Activated CD4-positive, alpha-beta T cell treated with anti-CD3 and anti-CD28 coated beads, Interleukin-2, amount 10 ng/mL, durations not matched to agents 7 days and 5 days (primary cell): ENCODE measurements around the gene METRN. TPM values are rescaled to one million over a fixed set of nuclear protein-coding genes. Genes with fewer than 3 reads are reported as not detected.

ENCODE experiments used
- CTCF ChIA-PET: fragments of 350-600 bp; sonication (Branson Sonifier 250); formaldehyde crosslinking; loops from one replicate; lab custom pipeline; 2021; ENCODE audit warnings: antibody characterized with exemption; lab: Charles Lee
- POLR2A ChIA-PET: fragments of 350-600 bp; sonication (Branson Sonifier 250); formaldehyde crosslinking; loops from one replicate; lab custom pipeline; 2021; ENCODE audit warnings: antibody characterized with exemption; lab: Charles Lee
- DNase-seq: peaks from one replicate; pipeline ENCODE4 v3.0.0-alpha.2; 2020
- H3K27ac Mint-ChIP-seq: one replicate; pipeline ENCODE4 v1.8.0; 2021; ENCODE audit warnings: mild to moderate bottlenecking, moderate library complexity, mixed read lengths
- H3K27me3 Mint-ChIP-seq: one replicate; pipeline ENCODE4 v1.8.0; 2021; ENCODE audit warnings: mixed read lengths
- H3K36me3 Mint-ChIP-seq: one replicate; pipeline ENCODE4 v1.8.0; 2021; ENCODE audit warnings: low read depth, mixed read lengths
- H3K4me1 Mint-ChIP-seq: one replicate; pipeline ENCODE4 v1.8.0; 2021; ENCODE audit warnings: mixed read lengths
- H3K4me3 Mint-ChIP-seq: one replicate; pipeline ENCODE4 v1.8.0; 2021; ENCODE audit warnings: mild to moderate bottlenecking, moderate library complexity, mixed read lengths
- H3K9me3 Mint-ChIP-seq: one replicate; pipeline ENCODE4 v1.8.0; 2021; ENCODE audit warnings: mixed read lengths
- total RNA-seq, 2 experiments: library from RNA; stranded (reverse); gene quantifications; one replicate each; pipeline ENCODE4 v1.2.3, GENCODE V29; 2021

METRN gene
- total RNA-seq, 2 experiments from 2014 or later = 2.5 to 3.0 TPM

DNA sequence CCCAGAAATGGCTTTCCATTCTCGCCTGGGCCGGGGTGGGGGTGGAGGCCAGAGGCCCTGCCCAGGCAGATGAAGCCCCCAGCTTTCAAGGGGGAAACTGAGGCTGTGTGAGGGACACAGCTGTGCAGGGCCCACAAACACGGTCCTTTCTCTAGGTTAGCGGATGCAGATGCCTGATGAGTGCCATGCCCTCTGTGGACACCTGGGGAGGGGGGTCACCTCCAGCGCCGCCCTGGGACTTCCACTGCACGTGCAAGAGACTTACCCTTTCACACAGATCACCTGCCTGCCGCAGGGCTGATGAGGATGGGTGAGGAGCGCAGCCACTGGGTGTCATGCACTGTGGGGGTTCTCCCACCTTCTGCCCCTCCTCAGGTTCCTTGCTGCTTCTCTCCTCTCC is 3.5 kb downstream of the METRN start:
- H3K27ac Mint-ChIP-seq = no peak overlapping the region
- CTCF ChIA-PET = no interaction called here
- H3K4me3 Mint-ChIP-seq = no peak overlapping the region
- peaks cover 17% of the 10 kb centered on the region for H3K4me1 Mint-ChIP-seq
- DNase-seq = no peak
- POLR2A ChIA-PET = no interaction called here
- H3K36me3 Mint-ChIP-seq = no peaks in the 10 kb centered on the region
- H3K27me3 Mint-ChIP-seq = peaks cover 16% of the 10 kb centered on the region
- no peaks in the 10 kb centered on the region for H3K9me3 Mint-ChIP-seq

DNA sequence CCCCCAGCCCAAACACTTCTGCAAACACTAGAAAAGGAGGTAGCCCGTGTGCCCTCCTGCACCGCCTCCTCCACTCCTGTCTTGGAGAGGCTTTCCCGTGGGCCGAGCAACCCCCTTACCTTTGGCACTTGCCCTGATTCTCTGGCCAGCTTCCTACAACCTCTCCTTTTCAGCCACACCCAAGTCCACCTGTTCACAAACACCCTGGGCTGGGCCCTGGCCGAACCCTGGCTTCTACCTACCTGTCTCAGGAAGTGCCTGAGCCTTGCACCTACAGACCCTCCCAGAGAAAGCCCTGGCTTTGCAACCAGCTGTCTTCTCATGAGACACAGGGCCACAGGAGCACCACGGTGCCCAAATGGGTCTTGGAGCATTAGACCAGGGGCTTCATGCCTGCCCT is 4.0 kb downstream of the METRN start:
- Mint-ChIP-seq H3K4me3 (no peak overlapping the region), H3K27ac (no peak overlapping the region), H3K36me3 (no peaks in the 10 kb centered on the region), H3K4me1 (peaks cover 16% of the 10 kb centered on the region), H3K27me3 (peaks cover 12% of the 10 kb centered on the region), H3K9me3 (no peaks in the 10 kb centered on the region)
- ChIA-PET POLR2A (no interaction called here), CTCF (interaction anchor here (1.9 kb wide), 1 partner anchor 17 kb away, joined by 9 read pairs; no protein-coding TSS in a partner anchor)
- DNase-seq = no peak

DNA sequence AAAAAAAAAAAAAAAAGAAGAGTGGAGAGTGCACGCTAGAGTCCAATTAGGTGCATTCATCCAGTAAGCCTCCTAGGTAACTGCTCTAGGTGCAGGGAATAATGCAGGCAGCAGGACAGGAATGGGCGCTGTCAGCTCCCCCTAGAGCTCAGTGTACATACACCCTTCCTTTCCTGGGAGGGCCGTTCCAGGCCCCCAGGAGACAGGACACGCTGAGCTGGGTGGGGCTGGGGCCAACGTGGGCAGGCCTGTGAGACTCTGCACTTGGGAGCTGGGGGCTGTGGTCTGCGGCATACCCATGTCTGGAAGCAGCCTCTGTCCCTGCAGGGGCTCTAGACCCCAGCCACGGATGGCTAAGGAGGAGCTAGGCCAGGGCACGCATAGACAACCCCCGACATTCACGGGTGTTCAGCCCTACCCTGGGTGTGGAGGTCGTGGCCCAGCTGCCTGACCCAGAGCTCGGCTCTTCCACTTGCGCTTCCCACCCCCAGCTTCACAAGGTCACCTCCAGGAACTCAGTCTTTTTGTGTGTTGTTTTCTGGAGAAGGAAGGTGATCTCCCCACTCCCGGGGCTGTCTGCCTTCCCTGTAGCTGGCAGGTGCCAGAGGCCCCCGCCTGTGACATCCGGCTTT is 5.0 kb downstream of the METRN start:
- peak overlapping the region; percentile 76 for H3K27ac Mint-ChIP-seq
- CTCF ChIA-PET = interaction anchor here (0.6 to 2.2 kb wide), 5 partner anchors 8 to 897 kb away, joined by 3 to 9 read pairs (median 5); partner anchors contain the start of gene CIAO3
- DNase-seq = no peak
- peaks cover 10% of the 10 kb centered on the region for H3K27me3 Mint-ChIP-seq
- POLR2A ChIA-PET = interaction anchor here (1.0 kb wide), 1 partner anchor 84 kb away, joined by 3 read pairs; the partner anchor contains the start of gene METTL26
- H3K36me3 Mint-ChIP-seq = no peaks in the 10 kb centered on the region
- no peaks in the 10 kb centered on the region for H3K9me3 Mint-ChIP-seq
- peak overlapping the region; percentile 68 for H3K4me3 Mint-ChIP-seq
- H3K4me1 Mint-ChIP-seq = peaks cover 14% of the 10 kb centered on the region

DNA sequence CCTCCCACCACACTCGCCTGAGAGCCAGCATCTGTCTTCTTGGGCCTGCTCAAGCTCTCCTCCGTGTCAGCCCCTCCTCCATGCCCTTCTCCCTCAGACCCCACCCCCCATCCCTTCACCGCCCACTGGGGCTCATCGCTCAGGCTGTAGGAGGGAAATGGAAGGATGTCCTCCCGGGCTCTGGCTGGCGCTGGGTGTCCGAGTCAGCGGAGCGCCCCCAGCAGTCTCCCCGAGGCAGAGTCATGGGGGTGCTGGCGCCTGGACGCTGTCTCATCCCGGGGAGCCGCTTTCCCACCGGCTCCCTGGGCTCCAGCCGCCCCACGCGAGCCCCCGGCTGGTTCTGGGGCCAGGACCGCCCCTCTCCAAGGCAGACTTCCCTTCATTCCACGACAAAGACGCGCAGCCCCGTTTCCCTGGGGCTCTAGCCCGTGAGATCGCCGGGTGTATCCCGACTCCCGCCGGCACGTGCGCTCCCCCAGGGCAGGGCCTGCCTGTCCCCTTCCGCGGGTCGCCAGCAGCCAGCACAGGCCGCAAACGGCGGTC is 5.6 kb downstream of the METRN start:
- ChIA-PET POLR2A (interaction anchor here (1.0 kb wide), 1 partner anchor 84 kb away, joined by 3 read pairs; the partner anchor contains the start of gene METTL26), CTCF (interaction anchor here (0.6 to 2.2 kb wide), 7 partner anchors 8 to 896 kb away, joined by 3 to 9 read pairs (median 5); partner anchors contain the start of genes CHTF18, CIAO3 and RPUSD1)
- Mint-ChIP-seq H3K36me3 (no peaks in the 10 kb centered on the region), H3K27ac (peak overlapping the region; percentile 76), H3K4me1 (peaks cover 14% of the 10 kb centered on the region), H3K4me3 (peak overlapping the region; percentile 68), H3K27me3 (peaks cover 10% of the 10 kb centered on the region), H3K9me3 (no peaks in the 10 kb centered on the region)
- peak; percentile 39 for DNase-seq

DNA sequence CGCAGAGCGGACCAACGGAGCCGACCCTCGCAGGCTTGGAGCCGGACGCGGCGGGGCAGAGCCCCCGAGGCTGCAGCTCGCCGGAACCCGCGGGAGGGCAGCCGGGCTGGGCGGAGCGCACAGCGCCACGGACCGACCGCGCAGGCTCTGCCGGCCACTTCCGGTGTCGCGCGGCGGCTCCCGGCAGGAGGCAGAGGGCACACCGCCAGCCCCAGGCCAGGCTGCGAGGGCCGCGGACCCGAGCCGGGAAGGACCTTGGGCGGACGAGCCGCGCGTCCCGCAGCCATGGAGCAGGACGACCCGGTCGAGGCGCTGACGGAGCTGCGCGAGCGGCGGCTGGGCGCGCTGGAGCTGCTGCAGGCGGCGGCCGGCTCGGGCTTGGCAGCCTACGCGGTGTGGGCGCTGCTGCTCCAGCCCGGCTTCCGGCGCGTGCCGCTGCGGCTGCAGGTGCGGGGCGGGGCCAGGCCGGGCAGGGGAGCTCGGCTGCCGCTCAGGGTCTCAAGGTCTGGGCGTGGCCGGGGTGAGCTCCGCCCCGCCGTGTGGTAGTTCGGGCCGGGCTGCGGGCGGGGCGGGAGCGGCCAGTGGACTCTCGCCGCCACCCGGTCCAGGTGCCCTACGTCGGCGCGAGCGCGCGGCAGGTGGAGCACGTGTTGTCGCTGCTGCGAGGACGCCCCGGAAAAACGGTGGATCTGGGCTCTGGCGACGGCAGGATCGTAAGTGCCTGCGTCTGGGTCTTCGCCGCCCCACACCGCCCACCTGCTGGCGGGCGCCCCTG is 6.3 kb downstream of the METRN start, which contains the start of gene ANTKMT:
Gene ANTKMT, plus strand, starts transcription at position 157 of the 775 bp plus-strand sequence. Its CDS starts 129 bp downstream, at position 286.
- DNase-seq = peak; percentile 68
- Mint-ChIP-seq H3K4me3 (peak within 1 kb of the TSS; percentile 68), H3K27me3 (peaks cover 6% of the 10 kb centered on the region), H3K9me3 (no peaks in the 10 kb centered on the region), H3K27ac (peak within 1 kb of the TSS; percentile 76), H3K36me3 (no peaks in the 10 kb centered on the region), H3K4me1 (peaks cover 14% of the 10 kb centered on the region)
- CTCF ChIA-PET = interaction anchor here (0.6 to 2.2 kb wide), 7 partner anchors 9 to 895 kb away, joined by 3 to 9 read pairs (median 4); partner anchors contain the start of genes CHTF18, CIAO3 and RPUSD1
- POLR2A ChIA-PET = interaction anchor here (0.8 to 1.1 kb wide), 3 partner anchors 26 to 85 kb away, joined by 3 to 4 read pairs (median 3); partner anchors contain the start of gene METTL26

DNA sequence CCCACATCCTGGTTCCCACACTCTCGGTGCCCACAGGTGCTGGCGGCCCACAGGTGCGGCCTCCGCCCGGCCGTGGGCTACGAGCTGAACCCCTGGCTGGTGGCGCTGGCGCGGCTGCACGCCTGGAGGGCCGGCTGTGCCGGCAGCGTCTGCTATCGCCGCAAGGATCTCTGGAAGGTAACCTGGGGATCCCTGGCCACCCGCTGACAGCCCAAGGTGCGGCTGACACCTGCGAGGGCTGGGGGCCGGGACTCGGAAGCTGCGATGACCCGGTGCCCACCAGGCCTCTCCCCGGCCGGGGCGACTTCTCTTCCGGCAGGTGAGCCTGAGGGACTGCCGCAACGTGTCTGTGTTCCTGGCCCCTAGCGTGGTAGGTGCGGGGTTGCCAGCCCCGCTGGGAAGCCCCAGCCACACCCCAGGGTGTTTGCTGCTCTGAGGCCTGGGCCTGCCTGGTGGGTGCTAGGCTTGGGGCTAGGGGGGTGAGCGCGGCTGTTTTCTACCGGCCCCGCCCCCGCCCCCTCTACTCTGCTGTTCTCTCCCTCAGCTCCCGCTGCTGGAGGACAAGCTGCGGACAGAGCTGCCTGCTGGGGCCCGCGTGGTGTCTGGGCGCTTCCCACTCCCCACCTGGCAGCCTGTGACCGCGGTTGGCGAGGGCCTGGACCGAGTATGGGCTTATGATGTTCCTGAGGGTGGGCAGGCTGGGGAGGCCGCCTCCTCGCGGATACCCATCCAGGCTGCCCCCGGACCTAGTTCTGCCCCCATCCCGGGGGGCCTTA is 7.0 kb downstream of the METRN start:
- no peak for DNase-seq
- H3K4me1 Mint-ChIP-seq = peaks cover 12% of the 10 kb centered on the region
- peaks cover 2% of the 10 kb centered on the region for H3K27me3 Mint-ChIP-seq
- POLR2A ChIA-PET = interaction anchor here (0.5 to 1.1 kb wide), 3 partner anchors 27 to 1328 kb away, joined by 3 to 6 read pairs (median 4); no protein-coding TSS in a partner anchor
- CTCF ChIA-PET = interaction anchor here (0.7 to 2.2 kb wide), 8 partner anchors 8 to 66 kb away, joined by 3 to 9 read pairs (median 4); partner anchors contain the start of genes CHTF18, CIAO3 and RPUSD1
- no peaks in the 10 kb centered on the region for H3K9me3 Mint-ChIP-seq
- H3K4me3 Mint-ChIP-seq = peak overlapping the region; percentile 32
- H3K27ac Mint-ChIP-seq = no peak overlapping the region
- no peaks in the 10 kb centered on the region for H3K36me3 Mint-ChIP-seq

DNA sequence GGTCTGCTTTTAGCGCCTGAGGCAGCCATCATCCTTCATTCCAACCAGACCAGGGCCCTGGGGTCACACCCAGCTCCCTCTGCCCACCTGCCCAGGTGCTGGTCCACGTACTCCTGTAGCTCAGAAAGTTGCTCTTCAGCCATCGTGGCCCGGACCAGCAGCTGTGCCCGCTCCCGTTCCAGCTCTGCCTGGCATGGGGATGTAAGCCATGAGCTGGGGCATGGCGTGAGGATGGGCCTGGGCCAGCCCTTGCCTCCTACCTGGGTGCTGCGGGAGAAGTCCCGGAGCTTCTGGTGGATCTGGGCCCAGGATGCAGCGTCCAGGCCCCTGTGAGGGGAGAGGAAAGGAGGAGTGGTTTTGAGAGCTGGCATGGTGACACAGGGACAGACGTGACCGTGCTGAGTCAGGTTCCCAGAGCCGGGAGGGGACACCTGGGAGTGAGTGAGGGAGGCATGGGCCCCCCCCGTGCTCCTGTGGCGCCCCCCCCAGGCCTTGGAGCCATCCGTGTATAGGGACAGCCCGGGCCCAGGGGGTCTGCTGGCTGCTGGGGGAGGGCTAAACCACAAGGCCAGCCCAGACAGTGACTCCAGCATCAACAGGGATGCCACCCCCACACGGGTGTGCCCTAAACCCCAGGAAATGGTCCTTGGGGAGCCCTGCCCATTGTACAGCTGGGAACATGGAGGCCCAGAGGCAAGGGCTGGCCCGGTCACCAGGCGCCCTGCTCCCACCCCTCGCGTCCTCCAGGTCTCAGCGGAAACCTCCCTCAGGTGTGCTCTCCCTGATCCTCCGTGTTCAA is 8.1 kb downstream of the METRN start:
- peak overlapping the region; percentile 19 for H3K27ac Mint-ChIP-seq
- H3K9me3 Mint-ChIP-seq = no peaks in the 10 kb centered on the region
- ChIA-PET CTCF (interaction anchor here (0.7 to 2.1 kb wide), 3 partner anchors 9 to 28 kb away, joined by 3 to 8 read pairs (median 4); partner anchors contain the start of gene CIAO3), POLR2A (no interaction called here)
- H3K36me3 Mint-ChIP-seq = no peaks in the 10 kb centered on the region
- H3K27me3 Mint-ChIP-seq = peaks cover 2% of the 10 kb centered on the region
- H3K4me1 Mint-ChIP-seq = peaks cover 12% of the 10 kb centered on the region
- no peak overlapping the region for H3K4me3 Mint-ChIP-seq
- no peak for DNase-seq

DNA sequence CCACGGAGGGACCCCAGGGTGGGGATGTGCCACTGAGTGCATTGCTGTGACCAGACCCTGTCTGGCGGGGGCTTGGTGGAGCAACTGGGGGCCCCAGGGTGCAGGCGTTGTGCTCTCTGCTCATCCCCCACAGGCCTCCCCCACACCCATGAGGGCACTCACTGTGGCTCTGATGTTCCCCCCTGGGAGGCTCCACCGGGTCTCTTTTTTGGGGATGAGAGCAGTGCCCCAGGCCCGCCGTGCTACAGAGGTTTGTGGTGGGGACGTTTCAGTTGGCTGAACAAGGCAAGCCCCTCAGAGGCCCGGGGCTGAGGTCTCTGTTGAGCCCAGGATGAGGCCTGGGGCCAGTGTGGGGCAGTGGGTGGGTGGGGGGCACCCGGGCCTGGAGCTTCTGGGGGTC is 8.8 kb downstream of the METRN start:
- DNase-seq = no peak
- peaks cover 1% of the 10 kb centered on the region for H3K27me3 Mint-ChIP-seq
- POLR2A ChIA-PET = no interaction called here
- H3K4me3 Mint-ChIP-seq = no peak overlapping the region
- H3K27ac Mint-ChIP-seq = no peak overlapping the region
- H3K36me3 Mint-ChIP-seq = no peaks in the 10 kb centered on the region
- no peaks in the 10 kb centered on the region for H3K9me3 Mint-ChIP-seq
- CTCF ChIA-PET = interaction anchor here (0.5 to 2.1 kb wide), 5 partner anchors 12 to 27 kb away, joined by 3 to 8 read pairs (median 4); partner anchors contain the start of gene CIAO3
- peaks cover 12% of the 10 kb centered on the region for H3K4me1 Mint-ChIP-seq

DNA sequence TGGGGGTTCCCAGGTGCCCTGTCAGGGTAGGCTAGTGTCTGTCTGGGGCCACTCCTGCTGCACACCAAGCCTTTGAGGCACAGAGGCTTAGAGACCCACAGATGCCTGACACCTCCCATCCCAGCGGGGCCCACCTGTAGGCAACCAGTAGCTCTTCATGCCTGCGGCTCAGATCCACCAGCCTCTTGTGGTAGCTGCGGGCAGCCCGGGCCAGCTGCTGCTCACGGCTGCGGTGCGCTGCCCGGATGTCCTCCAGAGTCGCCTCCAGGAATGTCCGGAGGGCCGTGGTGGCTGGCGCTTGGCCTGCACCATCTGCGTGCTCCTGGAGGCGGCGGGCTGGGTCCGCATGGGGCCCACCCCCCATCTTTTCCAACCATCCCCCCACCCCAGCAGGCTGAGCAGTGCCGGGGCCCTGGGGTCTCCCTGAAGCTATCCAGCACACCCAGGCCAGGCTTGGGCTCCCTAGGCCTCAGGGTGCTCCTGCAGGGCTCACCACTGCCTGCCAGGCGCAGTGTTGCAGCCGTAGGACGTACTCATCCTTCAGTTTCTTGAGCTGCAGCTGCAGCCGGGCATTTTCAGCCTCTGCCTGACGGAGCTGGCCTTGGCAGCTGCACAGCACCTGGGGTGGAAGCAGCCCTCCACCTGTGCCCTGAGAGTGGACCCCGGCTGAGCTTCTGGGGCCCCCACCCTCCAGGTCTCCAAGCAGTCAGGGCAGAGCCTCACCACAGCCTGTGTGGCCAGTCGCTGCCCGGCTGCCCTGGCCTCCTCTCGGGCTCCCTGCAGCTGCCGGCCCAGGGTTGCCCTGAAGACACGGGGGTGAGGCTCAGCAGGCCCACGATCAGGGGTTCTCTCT is 9.5 kb downstream of the METRN start:
- Mint-ChIP-seq H3K4me3 (no peak overlapping the region), H3K27ac (no peak overlapping the region), H3K27me3 (no peaks in the 10 kb centered on the region), H3K4me1 (peaks cover 12% of the 10 kb centered on the region), H3K9me3 (no peaks in the 10 kb centered on the region), H3K36me3 (no peaks in the 10 kb centered on the region)
- POLR2A ChIA-PET = no interaction called here
- CTCF ChIA-PET = interaction anchor here (0.5 to 2.3 kb wide), 7 partner anchors 12 to 268 kb away, joined by 3 to 14 read pairs (median 4); partner anchors contain the start of gene CIAO3
- no peak for DNase-seq

DNA sequence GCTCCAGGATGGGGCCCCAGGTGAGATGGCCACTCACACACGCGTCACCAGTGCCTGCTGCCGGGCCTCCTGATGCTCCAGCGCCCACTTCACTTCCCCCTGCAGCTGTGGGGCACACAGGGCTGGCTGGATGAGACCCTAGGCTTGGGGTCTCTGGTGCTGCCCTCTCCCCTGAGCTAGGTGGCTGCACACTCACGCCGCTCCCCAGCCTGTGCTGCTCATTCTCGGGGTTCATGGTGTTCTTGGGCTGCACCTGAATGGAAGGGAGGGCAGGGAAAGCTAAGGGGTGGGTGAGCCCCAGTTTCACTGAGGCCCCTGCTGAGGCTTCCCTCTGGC is 10.1 kb downstream of the METRN start:
- Mint-ChIP-seq H3K4me1 (peaks cover 9% of the 10 kb centered on the region), H3K9me3 (no peaks in the 10 kb centered on the region), H3K27ac (no peak overlapping the region), H3K27me3 (no peaks in the 10 kb centered on the region), H3K4me3 (no peak overlapping the region), H3K36me3 (no peaks in the 10 kb centered on the region)
- CTCF ChIA-PET = interaction anchor here (0.5 to 2.3 kb wide), 4 partner anchors 12 to 268 kb away, joined by 3 to 14 read pairs (median 6); partner anchors contain the start of gene CIAO3
- no peak for DNase-seq
- POLR2A ChIA-PET = no interaction called here
